ENCODE results near the gene CHAT.

CHAT gene

GRCh38 chr10:49615721-49616120, 1.9 kb downstream of the CHAT start (continued):
- TF ChIP-seq ZNF148 (tag by site-specific recombination; IDR thresholded peaks at IDR 0.05; ENCODE audit: borderline replicate concordance): no peak

DNA sequence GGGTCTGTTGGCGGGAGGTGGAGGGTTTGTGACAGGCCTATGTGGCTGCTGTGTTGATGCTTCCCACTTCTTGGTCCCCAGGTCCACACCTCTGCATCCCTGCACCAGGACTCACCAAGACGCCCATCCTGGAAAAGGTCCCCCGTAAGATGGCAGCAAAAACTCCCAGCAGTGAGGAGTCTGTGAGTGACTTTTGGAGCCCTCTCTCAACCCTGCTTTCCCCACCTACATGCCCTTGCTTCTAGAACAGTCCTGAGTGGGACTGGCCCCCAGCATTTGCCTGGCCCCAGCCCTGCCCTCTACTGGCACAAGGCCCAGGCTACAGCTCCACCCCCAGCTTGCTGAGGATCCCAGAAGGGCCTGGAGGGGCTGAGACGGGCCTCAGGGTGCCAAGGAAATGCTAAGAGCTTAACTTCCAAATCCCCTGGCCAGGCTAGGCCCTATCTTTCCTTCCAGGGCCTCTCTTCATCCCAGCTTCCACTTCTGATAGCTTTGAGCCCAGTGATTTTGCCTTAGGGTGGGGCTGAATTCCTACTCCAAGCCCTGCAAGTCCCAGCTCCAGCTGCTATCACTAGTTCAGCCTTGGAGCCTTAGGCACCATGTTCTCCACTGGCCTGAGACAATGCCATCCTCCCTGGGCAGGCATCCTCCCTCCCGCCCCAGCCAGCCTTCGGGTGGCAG, 2.7 kb downstream of the CHAT start:
- no peak overlapping the region for H3K27ac ChIP-seq (ENCODE audit: extremely low read depth, low read depth, low read length)
- H3K4me3 ChIP-seq (ENCODE audit: low read depth, low read length): no peak overlapping the region
- no peaks in the 10 kb centered on the region for H3K9me3 ChIP-seq (ENCODE audit: control insufficient read depth, insufficient read depth, low read depth, low read length)
- ChIA-PET POLR2A (no interaction called here), CTCF (interaction anchor here (0.5 to 0.6 kb wide), 2 partner anchors 78 to 642 kb away, joined by 3 read pairs; partner anchors contain the start of gene ERCC6)
- no peaks in the 10 kb centered on the region for H3K36me3 ChIP-seq (ENCODE audit: control insufficient read depth in 2 of 2, insufficient read depth in 1 of 2, low read length in 2 of 2)
- no peak for TF ChIP-seq ZBTB1 (tag by site-specific recombination; IDR thresholded peaks at IDR 0.05)
- TF ChIP-seq ZNF544 (tag by site-specific recombination; IDR thresholded peaks at IDR 0.05): no peak
- TF ChIP-seq ZNF140 (tag by site-specific recombination; IDR thresholded peaks at IDR 0.05): no peak
- no peak for TF ChIP-seq ZNF426 (tag by site-specific recombination; IDR thresholded peaks at IDR 0.05)
- no peak for TF ChIP-seq ZNF624 (tag by site-specific recombination; IDR thresholded peaks at IDR 0.05)
- TF ChIP-seq ZNF560 (tag by site-specific recombination; IDR thresholded peaks at IDR 0.05; ENCODE audit: borderline replicate concordance): no peak
- TF ChIP-seq ZNF211 (tag by site-specific recombination; IDR thresholded peaks at IDR 0.05; ENCODE audit: low read depth): no peak
- H3K4me1 ChIP-seq (ENCODE audit: control insufficient read depth, insufficient read depth, low read length): no peaks in the 10 kb centered on the region

- ChIA-PET POLR2A (no interaction called here), CTCF (interaction anchor here (0.6 kb wide), 1 partner anchor 641 kb away, joined by 3 read pairs; no protein-coding TSS in a partner anchor)
- Histone ChIP-seq H3K27ac (ENCODE audit: extremely low read depth, low read depth, low read length) (no peak overlapping the region), H3K4me1 (ENCODE audit: control insufficient read depth, insufficient read depth, low read length) (no peaks in the 10 kb centered on the region), H3K4me3 (ENCODE audit: low read depth, low read length) (no peak overlapping the region), H3K36me3 (ENCODE audit: control insufficient read depth in 2 of 2, insufficient read depth in 1 of 2, low read length in 2 of 2) (no peaks in the 10 kb centered on the region), H3K9me3 (ENCODE audit: control insufficient read depth, insufficient read depth, low read depth, low read length) (no peaks in the 10 kb centered on the region)
- no peak for TF ChIP-seq ZNF549 (tag by site-specific recombination; IDR thresholded peaks at IDR 0.05)
- no peak for TF ChIP-seq ZNF501 (tag by site-specific recombination; IDR thresholded peaks at IDR 0.05)
- TF ChIP-seq GLIS2 (tag by site-specific recombination; IDR thresholded peaks at IDR 0.05): no peak
- no peak for TF ChIP-seq ZSCAN23 (tag by site-specific recombination; IDR thresholded peaks at IDR 0.05)
- no peak for TF ChIP-seq ZNF211 (tag by site-specific recombination; IDR thresholded peaks at IDR 0.05; ENCODE audit: low read depth)
- TF ChIP-seq ZNF157 (tag by site-specific recombination; IDR thresholded peaks at IDR 0.05): no peak
- no peak for TF ChIP-seq ZNF394 (tag by site-specific recombination; IDR thresholded peaks at IDR 0.05; ENCODE audit: borderline replicate concordance)
- no peak for TF ChIP-seq ZNF76 (tag by site-specific recombination; IDR thresholded peaks at IDR 0.05; ENCODE audit: borderline replicate concordance, low read depth)
- no peak for TF ChIP-seq ZNF747 (tag by site-specific recombination; IDR thresholded peaks at IDR 0.05)
- TF ChIP-seq ZSCAN16 (tag by site-specific recombination; IDR thresholded peaks at IDR 0.05): no peak
- TF ChIP-seq, protein P1, sequence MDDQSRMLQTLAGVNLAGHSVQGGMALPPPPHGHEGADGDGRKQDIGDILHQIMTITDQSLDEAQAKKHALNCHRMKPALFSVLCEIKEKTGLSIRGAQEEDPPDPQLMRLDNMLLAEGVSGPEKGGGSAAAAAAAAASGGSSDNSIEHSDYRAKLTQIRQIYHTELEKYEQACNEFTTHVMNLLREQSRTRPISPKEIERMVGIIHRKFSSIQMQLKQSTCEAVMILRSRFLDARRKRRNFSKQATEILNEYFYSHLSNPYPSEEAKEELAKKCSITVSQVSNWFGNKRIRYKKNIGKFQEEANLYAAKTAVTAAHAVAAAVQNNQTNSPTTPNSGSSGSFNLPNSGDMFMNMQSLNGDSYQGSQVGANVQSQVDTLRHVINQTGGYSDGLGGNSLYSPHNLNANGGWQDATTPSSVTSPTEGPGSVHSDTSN (CRISPR knock-in tag; IDR thresholded peaks at IDR 0.05): no peak
- no peak for TF ChIP-seq ATF2 (tag by site-specific recombination; IDR thresholded peaks at IDR 0.05; ENCODE audit: low read depth)
Measured at GRCh38 chr10:49617121-49618020, 3.5 kb downstream of the CHAT start.
